ENCODE data around the gene TRIML2. TPM values are rescaled to one million over a fixed set of nuclear protein-coding genes. Genes with fewer than 3 reads are reported as not detected.

The TRIML2 gene
- polyA plus RNA-seq, 1 donor from 2014 or later: not detected

- no peaks in the 10 kb centered on the region for H3K36me3 ChIP-seq (ENCODE audit: insufficient read depth, low read length)
- no peaks in the 10 kb centered on the region for H3K9me2 ChIP-seq (ENCODE audit: insufficient read depth, low read length)
- H3K27me3 ChIP-seq (ENCODE audit: insufficient read depth, low read depth, low read length): no peaks in the 10 kb centered on the region
- TF ChIP-seq EP300 (conservative IDR thresholded peaks at IDR 0.05; ENCODE audit: poor library complexity, severe bottlenecking) (no peak), EZH2 (IDR thresholded peaks at IDR 0.05; ENCODE audit: borderline replicate concordance, insufficient read depth, low read length, poor library complexity, severe bottlenecking) (no peak), RAD21 (conservative IDR thresholded peaks at IDR 0.05) (no peak), POLR2AphosphoS5 (IDR thresholded peaks at IDR 0.05) (no peak), CTCF (IDR thresholded peaks at IDR 0.05; ENCODE audit: poor library complexity, severe bottlenecking) (no peak), MXI1 (conservative IDR thresholded peaks at IDR 0.05; ENCODE audit: poor library complexity, severe bottlenecking) (no peak)
- TF ChIP-seq, protein P1, sequence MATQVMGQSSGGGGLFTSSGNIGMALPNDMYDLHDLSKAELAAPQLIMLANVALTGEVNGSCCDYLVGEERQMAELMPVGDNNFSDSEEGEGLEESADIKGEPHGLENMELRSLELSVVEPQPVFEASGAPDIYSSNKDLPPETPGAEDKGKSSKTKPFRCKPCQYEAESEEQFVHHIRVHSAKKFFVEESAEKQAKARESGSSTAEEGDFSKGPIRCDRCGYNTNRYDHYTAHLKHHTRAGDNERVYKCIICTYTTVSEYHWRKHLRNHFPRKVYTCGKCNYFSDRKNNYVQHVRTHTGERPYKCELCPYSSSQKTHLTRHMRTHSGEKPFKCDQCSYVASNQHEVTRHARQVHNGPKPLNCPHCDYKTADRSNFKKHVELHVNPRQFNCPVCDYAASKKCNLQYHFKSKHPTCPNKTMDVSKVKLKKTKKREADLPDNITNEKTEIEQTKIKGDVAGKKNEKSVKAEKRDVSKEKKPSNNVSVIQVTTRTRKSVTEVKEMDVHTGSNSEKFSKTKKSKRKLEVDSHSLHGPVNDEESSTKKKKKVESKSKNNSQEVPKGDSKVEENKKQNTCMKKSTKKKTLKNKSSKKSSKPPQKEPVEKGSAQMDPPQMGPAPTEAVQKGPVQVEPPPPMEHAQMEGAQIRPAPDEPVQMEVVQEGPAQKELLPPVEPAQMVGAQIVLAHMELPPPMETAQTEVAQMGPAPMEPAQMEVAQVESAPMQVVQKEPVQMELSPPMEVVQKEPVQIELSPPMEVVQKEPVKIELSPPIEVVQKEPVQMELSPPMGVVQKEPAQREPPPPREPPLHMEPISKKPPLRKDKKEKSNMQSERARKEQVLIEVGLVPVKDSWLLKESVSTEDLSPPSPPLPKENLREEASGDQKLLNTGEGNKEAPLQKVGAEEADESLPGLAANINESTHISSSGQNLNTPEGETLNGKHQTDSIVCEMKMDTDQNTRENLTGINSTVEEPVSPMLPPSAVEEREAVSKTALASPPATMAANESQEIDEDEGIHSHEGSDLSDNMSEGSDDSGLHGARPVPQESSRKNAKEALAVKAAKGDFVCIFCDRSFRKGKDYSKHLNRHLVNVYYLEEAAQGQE (IDR thresholded peaks at IDR 0.05; ENCODE audit: borderline replicate concordance): no peak
- no peak overlapping the region for H2AFZ ChIP-seq (ENCODE audit: low read depth, low read length)
- H3K9ac ChIP-seq (ENCODE audit: low read length): no peak overlapping the region
- no peaks in the 10 kb centered on the region for H3K79me2 ChIP-seq (replicated peaks; ENCODE audit: insufficient read depth, low read length)
- H3K4me2 ChIP-seq (ENCODE audit: low read length): no peak overlapping the region
- no peaks in the 10 kb centered on the region for H3F3A ChIP-seq (ENCODE audit: insufficient read depth, low read length, poor library complexity, severe bottlenecking)
- no peaks in the 10 kb centered on the region for H4K20me1 ChIP-seq (ENCODE audit: insufficient read depth)
- no peak overlapping the region for H3K27ac ChIP-seq (ENCODE audit: low read length)
- no peaks in the 10 kb centered on the region for H3K9me3 ChIP-seq (ENCODE audit: low read length)
- no peak overlapping the region for H3K4me3 ChIP-seq (ENCODE audit: low read length)
Observed at GRCh38 chr4:188107931-188108843, 1.2 kb downstream of the TRIML2 start.

GRCh38 chr4:188106454-188106853 lies 2.9 kb downstream of the TRIML2 start:
- no peak overlapping the region for H3K27ac ChIP-seq (ENCODE audit: low read length)

More at GRCh38 chr4:188106454-188106853, 2.9 kb downstream of the TRIML2 start:
- H3K4me2 ChIP-seq (ENCODE audit: low read length): no peak overlapping the region
- no peak for TF ChIP-seq TAF1 (IDR thresholded peaks at IDR 0.05; ENCODE audit: low read depth)
- no peak for TF ChIP-seq SMC3 (conservative IDR thresholded peaks at IDR 0.05; ENCODE audit: poor library complexity)
- TF ChIP-seq EZH2 (IDR thresholded peaks at IDR 0.05; ENCODE audit: borderline replicate concordance, insufficient read depth, low read length, poor library complexity, severe bottlenecking): no peak
- no peak for TF ChIP-seq CTCF (IDR thresholded peaks at IDR 0.05; ENCODE audit: poor library complexity, severe bottlenecking)
- TF ChIP-seq MXI1 (conservative IDR thresholded peaks at IDR 0.05; ENCODE audit: poor library complexity, severe bottlenecking): no peak
- no peak for TF ChIP-seq POLR2AphosphoS5 (IDR thresholded peaks at IDR 0.05)
- TF ChIP-seq EP300 (conservative IDR thresholded peaks at IDR 0.05; ENCODE audit: poor library complexity, severe bottlenecking): no peak
- TF ChIP-seq RAD21 (conservative IDR thresholded peaks at IDR 0.05): no peak
- TF ChIP-seq, protein P1 (IDR thresholded peaks at IDR 0.05; ENCODE audit: borderline replicate concordance): no peak
- H2AFZ ChIP-seq (ENCODE audit: low read depth, low read length): no peak overlapping the region
- H3K9me3 ChIP-seq (ENCODE audit: low read length): no peaks in the 10 kb centered on the region
- H3K9ac ChIP-seq (ENCODE audit: low read length): no peak overlapping the region
- no peaks in the 10 kb centered on the region for H3K9me2 ChIP-seq (ENCODE audit: insufficient read depth, low read length)
- no peaks in the 10 kb centered on the region for H3K27me3 ChIP-seq (ENCODE audit: insufficient read depth, low read depth, low read length)
- H4K20me1 ChIP-seq (ENCODE audit: insufficient read depth): no peaks in the 10 kb centered on the region
- H3F3A ChIP-seq (ENCODE audit: insufficient read depth, low read length, poor library complexity, severe bottlenecking): no peaks in the 10 kb centered on the region
- H3K79me2 ChIP-seq (replicated peaks; ENCODE audit: insufficient read depth, low read length): no peaks in the 10 kb centered on the region
- no peak overlapping the region for H3K4me3 ChIP-seq (ENCODE audit: low read length)
- no peaks in the 10 kb centered on the region for H3K36me3 ChIP-seq (ENCODE audit: insufficient read depth, low read length)

Measured in neural cell (in vitro differentiated cells).